Motor neuron (in vitro differentiated cells): ENCODE data around the gene SLC5A8. TPM values are rescaled to one million over a fixed set of nuclear protein-coding genes. Genes with fewer than 3 reads are reported as not detected.

ENCODE experiments used
- ATAC-seq, 8 experiments: fragments of 200-7000 bp; cut with Tn5 transposase; replicated peaks in 6 of 8; 2 replicates each; pipeline ENCODE4 v1.8.0; 2021; ENCODE audit warnings: mild to moderate bottlenecking in 8 of 8, moderate library complexity in 8 of 8
- H3K27ac ChIP-seq, 2 donors: fragments of 250-450 bp; sonication (Bioruptor Pico); 2 replicates each; pipeline ENCODE4 v1.9.0; 2021; ENCODE audit warnings: antibody characterized with exemption in 2 of 2, mild to moderate bottlenecking in 2 of 2, moderate library complexity in 1 of 2
- H3K4me1 ChIP-seq, 2 donors: fragments of 250-450 bp; sonication (Bioruptor Pico); replicated peaks in 1 of 2; 2 replicates each; pipeline ENCODE4 v1.6.1; 2021; ENCODE audit warnings: antibody characterized with exemption in 2 of 2, mild to moderate bottlenecking in 2 of 2, moderate library complexity in 1 of 2
- H3K4me3 ChIP-seq, 5 donors: fragments of 250-450 bp; sonication (Bioruptor Pico); 2 replicates each; pipeline ENCODE4 v1.9.0; 2021; ENCODE audit warnings: antibody characterized with exemption in 5 of 5, mild to moderate bottlenecking in 5 of 5, moderate library complexity in 4 of 5
- WGBS, 10 experiments: fragments of 450-650 bp; shearing (Covaris generic); methylation state at CpG; one replicate each; pipeline ENCODE4 v1.0.0; 2022; 5-methylcytosine and 5-hydroxymethylcytosine counted together
- in situ Hi-C, 9 experiments: fragments of 400-800 bp; cut with MboI; loops; one replicate each; pipeline ENCODE4 v1.15.0; 2021; ENCODE audit warnings: low sequenced_read_pairs in 9 of 9, low pct_unique_long_range_greater_than_20kb in 2 of 9; ENCODE audit not compliant: unreplicated experiment in 9 of 9
- total RNA-seq, 8 experiments: library from RNA; unstranded; fragments of 300-600 nt; gene quantifications; 2 replicates each; pipeline versions ENCODE4 v1.2.3 to v1.2.4, GENCODE V29; 2022

Gene SLC5A8
- under 1 TPM in 4 of 8 experiments, not detected in 4; under 0.01 to 0.05 (median 0.04) TPM for total RNA-seq

- Histone ChIP-seq H3K4me1 (no peaks in the 10 kb centered on the region), H3K27ac (no peak within 1 kb of the TSS), H3K4me3 (peak within 1 kb of the TSS; percentile 15 to 34 (median 30))
- WGBS, 10 experiments: 0 to 93% (median 7%) methylated on average over 2 to 15 of the region's 80 CpGs; no CpG with 5 or more reads in 4 of the 10 experiments
- in situ Hi-C loops: no loop called here
- ATAC-seq: peak in 3 of 8 experiments; percentile 18 to 28 (median 24)
These were observed at the start of gene SLC5A8 for GRCh38 chr12:101209319-101210302. TSS of gene SLC5A8 (minus strand) at chr12:101210238. CDS start at chr12:101209848, 390 bp downstream.

GRCh38 chr12:101257357-101257756, 47.3 kb upstream of the SLC5A8 start:
- Histone ChIP-seq H3K4me1 (no peaks in the 10 kb centered on the region), H3K27ac (no peak overlapping the region), H3K4me3 (no peak overlapping the region)
- in situ Hi-C loops: no loop called here
- 0 to 80% (median 33%) methylated on average over 1 to 4 of the region's 4 CpGs; no CpG with 5 or more reads in 1 of the 10 experiments for WGBS, 10 experiments
- no peak for ATAC-seq

GRCh38 chr12:101256266-101256665, 46.2 kb upstream of the SLC5A8 start:
- WGBS, 10 experiments: 0 to 87% (median 40%) methylated on average over 2 to 4 of the region's 4 CpGs; no CpG with 5 or more reads in 1 of the 10 experiments
- peak in 3 of 8 experiments; percentile 33 to 97 (median 96) for ATAC-seq
- Histone ChIP-seq H3K4me1 (no peaks in the 10 kb centered on the region), H3K27ac (no peak overlapping the region), H3K4me3 (no peak overlapping the region)
- in situ Hi-C loops: no loop called here

GRCh38 chr12:101243616-101244015, 33.6 kb upstream of the SLC5A8 start:
- no peak for ATAC-seq

GRCh38 chr12:101243074-101243473, 33.0 kb upstream of the SLC5A8 start:
- no peak overlapping the region for H3K27ac ChIP-seq
- no peaks in the 10 kb centered on the region for H3K4me1 ChIP-seq
- 47 to 86% (median 65%) methylated on average over 1 to 2 of the region's 2 CpGs; no CpG with 5 or more reads in 2 of the 10 experiments for WGBS, 10 experiments
- H3K4me3 ChIP-seq: no peak overlapping the region
- in situ Hi-C loops: no loop called here
- no peak for ATAC-seq

More at GRCh38 chr12:101243616-101244015, 33.6 kb upstream of the SLC5A8 start:
- in situ Hi-C loops: no loop called here
- no peak overlapping the region for H3K27ac ChIP-seq
- 0 to 93% (median 87%) methylated on average over 1 to 2 of the region's 2 CpGs; no CpG with 5 or more reads in 4 of the 10 experiments for WGBS, 10 experiments
- H3K4me1 ChIP-seq: no peaks in the 10 kb centered on the region
- no peak overlapping the region for H3K4me3 ChIP-seq

GRCh38 chr12:101238800-101239329, 28.8 kb upstream of the SLC5A8 start:
- no peak overlapping the region for H3K4me3 ChIP-seq
- H3K4me1 ChIP-seq: no peaks in the 10 kb centered on the region
- in situ Hi-C loops: no loop called here
- peak in 3 of 8 experiments; percentile 51 to 83 (median 80) for ATAC-seq
- no peak overlapping the region for H3K27ac ChIP-seq
- 0 to 66% (median 15%) methylated on average over 2 to 4 of the region's 6 CpGs; no CpG with 5 or more reads in 5 of the 10 experiments for WGBS, 10 experiments

GRCh38 chr12:101238306-101238705, 28.3 kb upstream of the SLC5A8 start:
- no peak overlapping the region for H3K27ac ChIP-seq
- whole genome bisulfite sequencing, 10 experiments: 6 to 100% (median 83%) methylated on average over 2 to 4 of the region's 4 CpGs
- in situ Hi-C loops: no loop called here
- ATAC-seq: no peak
- H3K4me3 ChIP-seq: no peak overlapping the region
- no peaks in the 10 kb centered on the region for H3K4me1 ChIP-seq

GRCh38 chr12:101235686-101236085, 25.6 kb upstream of the SLC5A8 start:
- ATAC-seq: no peak

GRCh38 chr12:101231636-101232035, 21.6 kb upstream of the SLC5A8 start:
- no peak overlapping the region for H3K4me3 ChIP-seq
- H3K27ac ChIP-seq: no peak overlapping the region
- in situ Hi-C loops: no loop called here
- no peaks in the 10 kb centered on the region for H3K4me1 ChIP-seq
- 30 to 83% (median 68%) methylated on average over 3 to 4 of the region's 4 CpGs; no CpG with 5 or more reads in 1 of the 10 experiments for WGBS, 10 experiments
- ATAC-seq: no peak

More at GRCh38 chr12:101235686-101236085, 25.6 kb upstream of the SLC5A8 start:
- Histone ChIP-seq H3K4me1 (no peaks in the 10 kb centered on the region), H3K27ac (no peak overlapping the region), H3K4me3 (no peak overlapping the region)
- 55 to 100% (median 82%) methylated on average over 1 to 2 of the region's 2 CpGs; no CpG with 5 or more reads in 1 of the 10 experiments for WGBS, 10 experiments
- in situ Hi-C loops: no loop called here

- in situ Hi-C loops: no loop called here
- ATAC-seq: peak in 2 of 8 experiments; percentile 97
- WGBS, 10 experiments: 0 to 79% (median 67%) methylated on average over 3 to 5 of the region's 5 CpGs; no CpG with 5 or more reads in 4 of the 10 experiments
- Histone ChIP-seq H3K4me1 (no peaks in the 10 kb centered on the region), H3K27ac (no peak overlapping the region), H3K4me3 (no peak overlapping the region)
These were observed 20.5 kb upstream of the SLC5A8 start for GRCh38 chr12:101230547-101230946.

GRCh38 chr12:101229841-101230241, 19.8 kb upstream of the SLC5A8 start:
- Histone ChIP-seq H3K4me3 (no peak overlapping the region), H3K27ac (no peak overlapping the region), H3K4me1 (no peaks in the 10 kb centered on the region)
- no peak for ATAC-seq
- 38 to 100% (median 86%) methylated on average over 1 to 7 of the region's 7 CpGs for WGBS, 10 experiments
- in situ Hi-C loops: no loop called here

GRCh38 chr12:101221301-101221700, 11.3 kb upstream of the SLC5A8 start:
- 50 to 90% (median 68%) methylated on average over 1 of the region's 1 CpG; no CpG with 5 or more reads in 2 of the 10 experiments for WGBS, 10 experiments
- H3K27ac ChIP-seq: no peak overlapping the region
- ATAC-seq: no peak
- in situ Hi-C loops: no loop called here
- H3K4me1 ChIP-seq: no peaks in the 10 kb centered on the region
- H3K4me3 ChIP-seq: no peak overlapping the region

- in situ Hi-C loops: no loop called here
- WGBS, 10 experiments: 94 to 100% (median 100%) methylated on average over 1 to 2 of the region's 2 CpGs; no CpG with 5 or more reads in 4 of the 10 experiments
- Histone ChIP-seq H3K27ac (no peak overlapping the region), H3K4me1 (no peaks in the 10 kb centered on the region), H3K4me3 (no peak overlapping the region)
- no peak for ATAC-seq
These were observed 6.8 kb upstream of the SLC5A8 start for GRCh38 chr12:101216810-101217209.
